T-helper 2 cell treated with Interferon-gamma antibody and Interleukin-4, amounts not matched to agents 5 μg/mL and 100 μg/mL, for 36 hours (primary cell): ENCODE data around the gene PLCB1.

Source experiments
- DNase-seq: peaks from one replicate; pipeline ENCODE4 v3.0.0; 2021; ENCODE audit warnings: low spot score
- H3K27ac Mint-ChIP-seq: one replicate; pipeline ENCODE4 v1.8.0; 2021; ENCODE audit warnings: mild to moderate bottlenecking, mixed read lengths
- H3K27me3 Mint-ChIP-seq: one replicate; pipeline ENCODE4 v1.8.0; 2021; ENCODE audit warnings: low read depth, mixed read lengths
- H3K36me3 Mint-ChIP-seq: one replicate; pipeline ENCODE4 v1.8.0; 2021; ENCODE audit warnings: low read depth, mixed read lengths
- H3K4me1 Mint-ChIP-seq: one replicate; pipeline ENCODE4 v1.8.0; 2021; ENCODE audit warnings: low read depth, mixed read lengths
- H3K4me3 Mint-ChIP-seq: one replicate; pipeline ENCODE4 v1.8.0; 2022; ENCODE audit warnings: mild to moderate bottlenecking, moderate library complexity, mixed read lengths
- H3K9me3 Mint-ChIP-seq: one replicate; pipeline ENCODE4 v1.8.0; 2021; ENCODE audit warnings: mixed read lengths

Gene PLCB1

DNA sequence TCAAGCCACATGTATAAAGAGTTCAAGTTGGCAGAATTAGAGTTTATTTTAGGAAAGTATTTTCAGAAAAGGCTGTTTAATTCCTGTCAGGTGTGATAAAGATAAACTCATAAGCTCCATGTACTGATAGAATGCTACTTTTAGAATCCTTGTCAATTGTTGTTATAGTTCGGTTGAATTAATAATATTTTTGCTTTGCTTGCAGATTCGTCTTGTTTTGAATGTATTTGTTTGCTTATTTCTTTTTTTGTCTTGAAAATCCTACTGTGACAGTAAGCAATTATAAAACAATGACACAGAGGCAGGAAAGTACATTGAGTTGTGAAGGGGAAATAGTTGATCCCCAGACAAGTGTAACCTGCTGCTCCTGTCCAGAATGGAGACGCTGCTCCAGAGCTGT, 602.9 kb downstream of the PLCB1 start:
- H3K4me1 Mint-ChIP-seq: no peaks in the 10 kb centered on the region
- no peaks in the 10 kb centered on the region for H3K27me3 Mint-ChIP-seq
- H3K27ac Mint-ChIP-seq: no peak overlapping the region
- no peak for DNase-seq
- H3K36me3 Mint-ChIP-seq: no peaks in the 10 kb centered on the region
- no peak overlapping the region for H3K4me3 Mint-ChIP-seq
- no peaks in the 10 kb centered on the region for H3K9me3 Mint-ChIP-seq

DNA sequence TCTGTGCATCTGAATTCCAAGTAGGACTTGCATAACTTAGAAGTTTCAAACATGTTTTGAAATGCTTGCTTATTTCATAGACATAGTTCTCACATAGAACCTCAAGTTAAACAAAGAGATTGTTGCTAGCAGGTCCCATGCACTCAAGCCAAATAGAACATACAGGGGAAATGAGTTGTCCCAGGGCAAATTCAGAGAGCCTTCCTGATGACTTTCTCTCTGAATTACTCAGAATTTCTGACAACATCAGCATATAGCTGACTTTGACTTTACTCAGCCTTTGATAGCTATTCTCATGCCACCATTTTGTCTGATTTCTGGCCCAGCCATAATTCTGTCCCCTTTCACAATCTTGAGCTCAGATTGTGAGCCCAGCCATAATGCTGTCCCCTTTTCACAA, 603.6 kb downstream of the PLCB1 start:
- DNase-seq: no peak
- H3K9me3 Mint-ChIP-seq: no peaks in the 10 kb centered on the region
- no peaks in the 10 kb centered on the region for H3K27me3 Mint-ChIP-seq
- H3K27ac Mint-ChIP-seq: no peak overlapping the region
- no peaks in the 10 kb centered on the region for H3K36me3 Mint-ChIP-seq
- H3K4me3 Mint-ChIP-seq: no peak overlapping the region
- no peaks in the 10 kb centered on the region for H3K4me1 Mint-ChIP-seq

DNA sequence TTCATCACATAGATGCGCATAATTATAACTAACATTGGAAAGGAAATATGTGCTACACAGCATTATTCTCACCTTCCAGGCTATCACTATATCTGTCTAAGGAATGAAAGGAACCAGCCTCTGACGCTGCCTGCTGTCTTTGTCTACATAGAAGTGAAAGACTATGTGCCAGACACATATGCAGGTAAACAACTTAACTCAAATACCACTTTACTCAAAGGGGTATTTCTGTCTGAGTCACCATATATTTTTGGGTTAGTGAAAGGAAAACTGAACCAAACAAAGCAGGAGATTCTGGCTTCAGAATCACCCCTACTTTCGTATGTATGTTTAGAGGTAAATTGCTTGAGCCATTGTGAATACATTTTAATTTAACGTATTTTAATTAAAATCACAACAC, 608.2 kb downstream of the PLCB1 start:
- Mint-ChIP-seq H3K4me3 (no peak overlapping the region), H3K27ac (no peak overlapping the region), H3K9me3 (no peaks in the 10 kb centered on the region), H3K4me1 (no peaks in the 10 kb centered on the region), H3K36me3 (no peaks in the 10 kb centered on the region), H3K27me3 (peaks cover 3% of the 10 kb centered on the region)
- DNase-seq: no peak

DNA sequence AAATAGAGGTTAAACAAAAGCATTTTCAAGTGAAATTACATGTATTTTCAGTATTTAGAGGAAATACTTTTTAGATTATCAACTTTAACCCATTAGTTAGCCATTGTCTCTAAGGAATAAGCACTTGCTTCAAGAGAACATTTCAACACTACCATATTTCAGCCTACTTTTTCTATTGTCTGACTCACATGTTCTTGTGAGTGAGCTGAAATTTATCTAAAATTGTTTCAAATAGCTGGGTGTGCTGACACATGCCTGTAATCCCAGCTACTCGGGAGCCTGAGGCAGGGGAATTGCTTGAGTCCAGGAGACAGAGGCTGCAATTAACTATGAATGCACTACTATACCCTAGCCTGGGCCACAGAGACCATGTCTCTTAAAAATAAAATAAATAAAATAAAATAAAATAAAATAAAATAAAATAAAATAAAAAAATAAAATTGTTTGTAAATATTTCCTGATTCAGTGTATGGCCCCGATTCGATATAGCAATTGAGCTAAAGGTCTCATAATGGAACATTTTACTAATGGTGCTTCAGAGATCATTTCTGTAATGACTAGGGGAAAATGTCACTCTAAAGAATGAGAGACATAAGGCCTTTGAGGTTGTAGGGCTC, 612.3 kb downstream of the PLCB1 start:
- Mint-ChIP-seq H3K4me3 (no peak overlapping the region), H3K4me1 (no peaks in the 10 kb centered on the region), H3K9me3 (no peaks in the 10 kb centered on the region), H3K27ac (no peak overlapping the region), H3K27me3 (peaks cover 3% of the 10 kb centered on the region), H3K36me3 (no peaks in the 10 kb centered on the region)
- no peak for DNase-seq

DNA sequence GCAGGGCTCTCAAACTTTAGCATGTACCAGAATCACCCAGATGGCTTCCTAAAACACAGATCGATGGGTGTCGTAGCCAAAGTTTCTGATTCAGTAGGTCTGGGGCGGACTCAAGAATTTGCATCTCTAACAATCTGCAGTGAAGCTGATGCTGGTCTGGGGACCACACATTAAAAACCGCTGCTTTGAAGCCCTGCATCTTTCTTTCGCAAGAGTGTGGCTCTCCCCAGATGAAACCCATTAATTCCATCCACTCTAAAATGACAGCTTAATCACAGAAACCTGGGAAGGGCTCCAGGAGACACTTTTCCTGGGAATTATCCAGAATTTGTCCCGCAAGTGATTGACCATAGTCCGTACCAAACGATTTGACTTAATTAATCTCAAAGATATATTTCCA, 617.0 kb downstream of the PLCB1 start:
- H3K9me3 Mint-ChIP-seq: no peaks in the 10 kb centered on the region
- no peaks in the 10 kb centered on the region for H3K27me3 Mint-ChIP-seq
- no peak overlapping the region for H3K27ac Mint-ChIP-seq
- no peak for DNase-seq
- no peaks in the 10 kb centered on the region for H3K36me3 Mint-ChIP-seq
- H3K4me3 Mint-ChIP-seq: no peak overlapping the region
- H3K4me1 Mint-ChIP-seq: no peaks in the 10 kb centered on the region

DNA sequence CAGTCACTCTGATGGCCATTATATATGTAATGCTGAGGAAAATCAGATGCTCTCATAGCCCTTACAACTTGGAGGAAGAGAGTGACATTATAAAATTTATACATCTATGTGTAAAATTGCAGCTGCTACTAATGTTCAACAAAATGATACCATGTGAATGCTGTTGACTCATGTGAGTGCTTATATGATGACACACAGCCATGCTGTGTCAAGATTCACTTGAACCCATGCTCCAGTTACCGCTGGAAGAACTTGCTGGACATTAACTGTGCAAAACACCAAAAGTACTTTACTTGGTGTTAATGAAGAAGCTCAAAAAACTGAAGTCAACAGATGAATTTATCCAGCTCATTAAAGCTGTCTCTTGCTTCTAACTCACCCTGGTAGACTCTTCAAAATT, 617.9 kb downstream of the PLCB1 start:
- H3K36me3 Mint-ChIP-seq: no peaks in the 10 kb centered on the region
- no peaks in the 10 kb centered on the region for H3K27me3 Mint-ChIP-seq
- no peaks in the 10 kb centered on the region for H3K9me3 Mint-ChIP-seq
- H3K4me1 Mint-ChIP-seq: no peaks in the 10 kb centered on the region
- DNase-seq: no peak
- no peak overlapping the region for H3K4me3 Mint-ChIP-seq
- no peak overlapping the region for H3K27ac Mint-ChIP-seq

DNA sequence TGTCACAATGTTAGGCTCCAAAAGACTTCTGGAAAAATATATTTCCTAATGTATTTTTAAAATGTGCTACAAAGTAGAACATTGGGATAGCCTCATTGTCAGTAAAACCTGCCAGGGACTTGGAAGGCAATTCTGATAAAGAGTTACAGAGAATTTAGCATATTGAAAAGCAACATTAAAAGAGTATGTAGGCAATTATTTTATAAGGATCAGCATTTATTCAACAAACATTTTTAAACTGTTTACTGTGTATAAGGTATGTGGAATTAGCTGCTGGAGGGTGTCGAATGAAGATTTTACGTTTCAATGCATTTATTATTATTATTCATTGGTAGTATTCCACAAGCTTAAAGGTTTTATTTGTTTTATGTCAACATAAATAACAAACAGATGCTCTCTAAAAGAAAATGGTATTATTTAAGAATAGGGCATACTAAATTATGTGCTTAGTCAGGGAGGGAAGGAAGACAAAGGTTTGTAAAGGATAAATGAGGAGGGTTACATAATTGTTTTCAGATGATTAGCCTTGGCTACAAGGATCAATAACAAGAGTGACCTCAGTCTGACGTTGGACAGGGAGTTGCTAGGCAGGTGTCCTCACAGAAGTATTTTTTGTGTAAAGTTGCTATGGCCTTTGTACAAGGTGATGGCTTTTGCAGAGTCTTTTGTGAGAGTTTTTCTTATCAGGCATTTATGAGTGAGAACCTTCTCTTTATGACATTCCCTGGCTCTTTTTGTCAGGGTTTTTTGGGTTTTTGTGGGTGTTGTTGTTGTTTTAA, 623.5 kb downstream of the PLCB1 start:
- no peak for DNase-seq
- Mint-ChIP-seq H3K36me3 (no peaks in the 10 kb centered on the region), H3K4me3 (no peak overlapping the region), H3K27me3 (no peaks in the 10 kb centered on the region), H3K9me3 (no peaks in the 10 kb centered on the region), H3K27ac (no peak overlapping the region), H3K4me1 (no peaks in the 10 kb centered on the region)

DNA sequence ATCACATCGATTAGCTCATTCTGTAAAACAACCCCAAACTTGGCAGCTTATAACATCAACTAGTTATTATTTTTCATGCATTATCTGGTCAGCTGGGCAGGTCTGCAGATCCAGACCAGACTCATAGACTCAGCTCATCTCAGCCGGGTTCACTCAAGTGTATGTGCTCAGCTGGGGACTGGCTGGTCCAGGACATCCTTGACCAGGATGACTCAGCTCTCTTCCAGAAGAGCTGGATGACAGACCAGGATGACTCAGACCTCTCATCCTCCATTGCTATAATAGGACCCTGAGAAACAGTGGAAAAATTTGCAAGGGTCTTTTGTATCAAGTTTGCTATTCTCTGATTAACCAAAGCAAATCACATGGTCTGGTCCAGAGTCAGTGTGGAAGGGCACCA, 624.3 kb downstream of the PLCB1 start:
- H3K9me3 Mint-ChIP-seq: no peaks in the 10 kb centered on the region
- no peak overlapping the region for H3K27ac Mint-ChIP-seq
- no peak overlapping the region for H3K4me3 Mint-ChIP-seq
- DNase-seq: no peak
- H3K4me1 Mint-ChIP-seq: no peaks in the 10 kb centered on the region
- no peaks in the 10 kb centered on the region for H3K27me3 Mint-ChIP-seq
- no peaks in the 10 kb centered on the region for H3K36me3 Mint-ChIP-seq

DNA sequence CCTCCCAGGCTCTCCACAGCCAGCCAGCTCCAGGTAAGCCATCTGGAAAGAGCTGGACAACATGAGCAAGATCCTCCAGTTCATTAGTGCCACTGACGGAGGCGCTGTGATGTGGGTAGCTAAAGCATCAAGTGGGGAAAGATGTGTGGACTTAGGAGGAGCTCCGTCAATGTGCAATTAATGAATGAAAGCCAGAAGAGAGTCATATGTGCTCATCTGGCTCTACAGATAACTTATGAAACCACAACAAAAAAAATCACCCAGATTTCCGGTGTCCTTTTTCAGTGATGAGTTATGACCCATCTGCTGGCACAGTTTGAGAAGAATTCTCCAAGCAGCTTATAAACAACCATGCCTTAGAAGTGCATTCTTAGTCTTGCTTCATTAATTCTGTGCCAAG, 625.1 kb downstream of the PLCB1 start:
- no peak overlapping the region for H3K4me3 Mint-ChIP-seq
- H3K9me3 Mint-ChIP-seq: no peaks in the 10 kb centered on the region
- no peak for DNase-seq
- H3K4me1 Mint-ChIP-seq: no peaks in the 10 kb centered on the region
- H3K36me3 Mint-ChIP-seq: no peaks in the 10 kb centered on the region
- no peak overlapping the region for H3K27ac Mint-ChIP-seq
- no peaks in the 10 kb centered on the region for H3K27me3 Mint-ChIP-seq

DNA sequence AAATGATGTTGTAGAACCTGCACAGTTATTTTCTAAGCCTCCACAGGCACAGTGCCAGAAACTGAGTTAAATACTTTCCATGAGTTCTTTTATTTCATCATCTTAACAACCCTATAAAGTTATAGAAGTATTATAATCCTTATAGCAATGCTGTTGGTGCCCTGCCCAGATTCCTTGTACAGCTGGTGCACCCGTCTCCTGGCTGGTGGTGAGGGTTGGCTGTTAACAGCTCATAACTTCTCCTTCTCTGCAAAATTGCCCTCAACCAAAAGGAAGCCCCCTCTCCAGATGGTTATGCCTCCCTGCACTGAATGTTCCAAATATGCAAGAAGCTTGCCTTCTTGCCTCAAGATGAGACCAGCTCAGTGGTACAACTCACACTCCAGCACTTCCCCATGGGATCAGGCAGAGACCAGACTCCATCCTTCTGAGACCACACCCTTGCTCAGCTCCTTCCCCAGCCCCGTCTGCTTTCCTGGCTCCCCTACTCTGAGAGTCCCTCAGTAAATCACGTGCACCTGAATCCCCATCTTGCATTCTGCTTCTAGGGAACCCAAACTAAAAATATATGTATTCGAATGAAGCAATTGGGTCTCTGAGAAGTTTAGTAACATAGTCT, 632.4 kb downstream of the PLCB1 start:
- Mint-ChIP-seq H3K36me3 (no peaks in the 10 kb centered on the region), H3K4me1 (no peaks in the 10 kb centered on the region), H3K27ac (no peak overlapping the region), H3K9me3 (no peaks in the 10 kb centered on the region), H3K4me3 (no peak overlapping the region), H3K27me3 (no peaks in the 10 kb centered on the region)
- no peak for DNase-seq

DNA sequence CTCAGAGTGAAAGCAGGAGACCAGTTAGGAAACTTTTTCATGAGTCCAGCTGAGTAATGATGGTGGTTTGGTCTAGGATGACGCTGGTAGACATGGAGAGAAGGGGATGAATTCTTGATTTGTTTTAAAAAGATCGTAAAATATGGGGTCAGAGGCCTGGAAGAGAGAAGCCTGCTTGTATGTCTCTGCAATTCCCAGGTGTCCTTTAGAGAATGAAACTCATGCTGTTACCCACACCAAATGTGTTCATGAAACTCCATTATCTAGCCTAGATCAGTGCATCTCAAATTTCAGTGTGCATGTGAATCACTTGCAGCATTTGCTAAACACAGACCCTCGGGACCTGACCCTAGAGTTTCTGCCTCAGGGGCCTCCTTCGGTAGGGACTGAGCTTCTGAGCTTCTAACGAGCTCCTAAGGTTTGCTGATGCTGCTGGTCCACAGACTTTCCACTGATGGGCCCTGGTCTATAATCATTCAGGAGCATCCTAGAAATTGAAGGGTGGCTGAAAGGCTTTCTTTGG, 634.9 kb downstream of the PLCB1 start:
- H3K27me3 Mint-ChIP-seq: no peaks in the 10 kb centered on the region
- no peaks in the 10 kb centered on the region for H3K9me3 Mint-ChIP-seq
- no peak overlapping the region for H3K27ac Mint-ChIP-seq

DNA sequence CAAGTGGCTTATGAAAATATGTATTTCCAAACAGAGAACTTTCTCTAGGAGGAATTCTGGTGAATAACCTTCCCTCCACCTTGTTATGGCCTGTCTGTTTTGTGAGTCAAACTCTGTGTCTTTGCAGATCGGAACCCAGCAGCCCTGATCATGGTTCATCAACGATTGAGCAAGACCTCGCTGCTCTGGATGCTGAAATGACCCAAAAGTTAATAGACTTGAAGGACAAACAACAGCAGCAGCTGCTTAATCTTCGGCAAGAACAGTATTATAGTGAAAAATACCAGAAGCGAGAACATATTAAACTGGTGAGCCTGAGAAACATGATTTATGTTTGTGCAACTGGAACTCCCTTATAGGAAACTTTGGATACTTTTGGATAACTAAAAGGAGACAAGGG, 642.3 kb downstream of the PLCB1 start:
- DNase-seq: no peak
- H3K4me3 Mint-ChIP-seq: no peak overlapping the region
- H3K4me1 Mint-ChIP-seq: no peaks in the 10 kb centered on the region
- no peak overlapping the region for H3K27ac Mint-ChIP-seq
- H3K9me3 Mint-ChIP-seq: no peaks in the 10 kb centered on the region
- H3K27me3 Mint-ChIP-seq: no peaks in the 10 kb centered on the region
- no peaks in the 10 kb centered on the region for H3K36me3 Mint-ChIP-seq

More for the DNA sequence above, 634.9 kb downstream of the PLCB1 start:
- no peaks in the 10 kb centered on the region for H3K4me1 Mint-ChIP-seq
- DNase-seq: no peak
- no peaks in the 10 kb centered on the region for H3K36me3 Mint-ChIP-seq
- H3K4me3 Mint-ChIP-seq: no peak overlapping the region

DNA sequence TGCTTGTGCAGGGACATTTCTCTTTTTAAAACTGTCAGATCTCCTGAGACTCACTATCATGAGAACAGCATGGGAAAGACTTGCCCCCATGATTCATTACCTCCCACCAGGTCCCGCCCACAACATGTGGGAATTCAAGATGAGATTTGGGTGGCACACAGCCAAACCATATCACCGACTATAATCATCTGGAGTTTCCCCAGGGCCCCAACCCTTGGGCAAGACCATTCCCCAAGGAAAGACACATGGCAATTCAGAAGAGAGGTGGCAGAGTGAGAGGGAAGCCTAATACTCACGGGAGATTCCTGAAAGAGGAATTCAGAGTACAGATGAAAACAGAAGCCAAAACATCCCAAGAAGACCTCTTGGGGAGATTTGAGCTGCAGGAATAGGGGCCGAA, 645.8 kb downstream of the PLCB1 start:
- Mint-ChIP-seq H3K27me3 (no peaks in the 10 kb centered on the region), H3K4me3 (no peak overlapping the region), H3K9me3 (no peaks in the 10 kb centered on the region), H3K27ac (no peak overlapping the region), H3K36me3 (no peaks in the 10 kb centered on the region), H3K4me1 (no peaks in the 10 kb centered on the region)
- no peak for DNase-seq

DNA sequence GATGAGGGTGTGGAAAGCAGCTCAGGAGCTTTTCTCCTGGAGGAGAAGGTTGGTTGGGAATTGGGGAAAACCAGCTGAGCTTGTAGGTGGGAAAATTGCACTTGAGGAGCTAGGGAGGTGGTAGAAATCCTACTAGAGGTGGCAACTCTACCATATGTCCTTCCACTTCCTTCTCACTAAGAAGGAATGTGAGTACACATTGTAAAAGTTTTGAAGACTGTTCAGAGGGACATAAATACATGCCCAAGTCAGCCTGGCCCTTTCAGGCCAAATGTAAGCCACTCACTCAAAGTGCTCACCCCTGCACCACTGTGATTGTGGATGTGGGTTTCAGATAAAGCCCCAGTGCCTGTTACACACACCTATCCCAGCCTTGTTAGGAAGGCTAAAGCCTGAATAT, 646.3 kb downstream of the PLCB1 start:
- no peaks in the 10 kb centered on the region for H3K9me3 Mint-ChIP-seq
- no peaks in the 10 kb centered on the region for H3K4me1 Mint-ChIP-seq
- no peak overlapping the region for H3K4me3 Mint-ChIP-seq
- no peaks in the 10 kb centered on the region for H3K27me3 Mint-ChIP-seq
- no peaks in the 10 kb centered on the region for H3K36me3 Mint-ChIP-seq
- no peak overlapping the region for H3K27ac Mint-ChIP-seq
- DNase-seq: no peak
